ENCODE data around the gene HSD11B1.

HSD11B1 gene

GRCh38 chr1:209743145-209743482 is 38.5 kb downstream of the HSD11B1 start:
- Mint-ChIP-seq H3K4me1 (ENCODE audit: low read depth) (peaks cover 41% of the 10 kb centered on the region), H3K9me3 (no peaks in the 10 kb centered on the region)

GRCh38 chr1:209746451-209747165 is 42.0 kb downstream of the HSD11B1 start:
- H3K4me1 Mint-ChIP-seq (ENCODE audit: low read depth), result peaks cover 64% of the 10 kb centered on the region
- no peaks in the 10 kb centered on the region for H3K36me3 Mint-ChIP-seq (ENCODE audit: low read depth)
- H3K9me3 Mint-ChIP-seq, result no peaks in the 10 kb centered on the region
- H3K4me3 Mint-ChIP-seq, result no peak overlapping the region
- no peak for DNase-seq (ENCODE audit: low spot score)
- no peaks in the 10 kb centered on the region for H3K27me3 Mint-ChIP-seq (ENCODE audit: low read depth)
- H3K27ac Mint-ChIP-seq, result peak overlapping the region; percentile 61

More at GRCh38 chr1:209743145-209743482, 38.5 kb downstream of the HSD11B1 start:
- no peak for DNase-seq (ENCODE audit: low spot score)
- Mint-ChIP-seq H3K27me3 (ENCODE audit: low read depth) (no peaks in the 10 kb centered on the region), H3K27ac (peak overlapping the region; percentile 39), H3K4me3 (no peak overlapping the region), H3K36me3 (ENCODE audit: low read depth) (no peaks in the 10 kb centered on the region)

GRCh38 chr1:209747580-209748262 is 43.1 kb downstream of the HSD11B1 start:
- peaks cover 65% of the 10 kb centered on the region for H3K4me1 Mint-ChIP-seq (ENCODE audit: low read depth)
- H3K36me3 Mint-ChIP-seq (ENCODE audit: low read depth), result no peaks in the 10 kb centered on the region
- DNase-seq (ENCODE audit: low spot score), result peak; percentile 94
- H3K27me3 Mint-ChIP-seq (ENCODE audit: low read depth), result no peaks in the 10 kb centered on the region
- no peaks in the 10 kb centered on the region for H3K9me3 Mint-ChIP-seq
- peak overlapping the region; percentile 95 for H3K27ac Mint-ChIP-seq
- H3K4me3 Mint-ChIP-seq, result peak overlapping the region; percentile 82

- Mint-ChIP-seq H3K27ac (peak overlapping the region; percentile 95), H3K4me1 (ENCODE audit: low read depth) (peaks cover 66% of the 10 kb centered on the region), H3K36me3 (ENCODE audit: low read depth) (no peaks in the 10 kb centered on the region), H3K4me3 (peak overlapping the region; percentile 82), H3K27me3 (ENCODE audit: low read depth) (no peaks in the 10 kb centered on the region), H3K9me3 (no peaks in the 10 kb centered on the region)
- no peak for DNase-seq (ENCODE audit: low spot score)
These were observed 44.0 kb downstream of the HSD11B1 start for GRCh38 chr1:209748620-209749019.

GRCh38 chr1:209749205-209749604 is 44.6 kb downstream of the HSD11B1 start:
- peak overlapping the region; percentile 77 for H3K27ac Mint-ChIP-seq
- no peaks in the 10 kb centered on the region for H3K9me3 Mint-ChIP-seq
- peak overlapping the region; percentile 41 for H3K4me3 Mint-ChIP-seq

DNA sequence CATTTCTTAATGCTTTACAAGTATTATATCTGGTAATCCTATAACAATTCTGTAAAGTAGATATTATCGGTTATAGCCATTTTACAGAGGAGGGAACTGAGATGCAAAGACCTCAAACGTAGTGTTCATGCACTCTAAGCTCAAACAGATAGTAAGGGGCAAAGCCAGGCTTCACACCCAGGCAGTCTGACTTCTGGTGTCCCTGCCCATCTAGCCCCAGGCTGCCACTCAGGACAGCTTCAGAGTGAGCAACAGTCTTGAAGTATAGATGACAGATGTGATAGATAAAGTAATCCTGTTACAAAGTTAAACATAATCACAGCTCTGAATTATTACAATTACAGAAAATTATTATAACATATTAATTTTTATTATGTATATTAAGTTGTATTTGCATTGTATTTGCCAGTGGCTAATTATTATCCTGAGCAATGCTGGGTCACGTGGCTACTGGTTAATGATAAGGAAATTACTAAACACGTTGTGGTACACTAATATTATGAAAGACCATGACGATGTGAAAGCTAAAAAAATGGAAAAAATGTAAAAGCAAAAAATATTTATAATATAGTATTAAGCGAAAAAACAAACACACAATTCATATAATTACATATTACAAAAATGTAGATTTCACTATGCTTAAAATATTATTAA is 45.2 kb downstream of the HSD11B1 start:
- no peak for DNase-seq (ENCODE audit: low spot score)
- Mint-ChIP-seq H3K27ac (peak overlapping the region; percentile 77), H3K9me3 (no peaks in the 10 kb centered on the region), H3K27me3 (ENCODE audit: low read depth) (no peaks in the 10 kb centered on the region), H3K4me3 (peak overlapping the region; percentile 41), H3K36me3 (ENCODE audit: low read depth) (no peaks in the 10 kb centered on the region), H3K4me1 (ENCODE audit: low read depth) (peaks cover 71% of the 10 kb centered on the region)

More at GRCh38 chr1:209749205-209749604, 44.6 kb downstream of the HSD11B1 start:
- H3K4me1 Mint-ChIP-seq (ENCODE audit: low read depth), result peaks cover 69% of the 10 kb centered on the region
- no peak for DNase-seq (ENCODE audit: low spot score)
- H3K27me3 Mint-ChIP-seq (ENCODE audit: low read depth), result no peaks in the 10 kb centered on the region
- no peaks in the 10 kb centered on the region for H3K36me3 Mint-ChIP-seq (ENCODE audit: low read depth)

DNA sequence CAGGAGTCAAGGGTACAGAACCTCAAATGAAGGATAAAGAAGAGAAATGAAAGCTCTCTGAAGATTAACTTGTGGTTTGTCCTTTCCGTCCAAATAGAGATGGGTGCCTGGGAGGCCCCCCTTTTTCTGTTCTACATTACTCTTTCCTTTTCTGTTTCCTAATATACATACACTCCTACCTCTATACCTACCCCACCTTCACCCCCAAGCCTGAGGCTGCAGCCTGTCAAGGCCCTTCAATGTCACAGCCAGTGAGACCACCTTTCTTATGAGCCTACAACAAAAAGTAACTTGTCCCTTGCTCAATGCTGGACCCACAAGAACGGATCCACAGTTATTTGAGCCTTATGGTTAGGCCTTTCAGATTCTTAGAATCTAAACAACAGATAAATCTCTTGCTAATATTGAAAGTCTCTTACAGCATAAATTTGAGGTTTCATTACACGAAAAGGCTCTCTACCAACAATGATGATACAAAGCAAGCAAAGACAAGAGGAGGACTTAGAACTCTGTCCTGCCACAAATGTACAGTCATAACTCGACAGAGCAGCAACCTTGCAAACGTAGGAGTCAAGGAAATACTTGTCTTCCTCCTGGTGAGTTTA is 47.1 kb downstream of the HSD11B1 start:
- peak; percentile 73 for DNase-seq (ENCODE audit: low spot score)
- Mint-ChIP-seq H3K4me3 (peak overlapping the region; percentile 80), H3K9me3 (no peaks in the 10 kb centered on the region), H3K27ac (peak overlapping the region; percentile 99), H3K27me3 (ENCODE audit: low read depth) (no peaks in the 10 kb centered on the region), H3K4me1 (ENCODE audit: low read depth) (peaks cover 75% of the 10 kb centered on the region), H3K36me3 (ENCODE audit: low read depth) (peaks cover 13% of the 10 kb centered on the region)

DNA sequence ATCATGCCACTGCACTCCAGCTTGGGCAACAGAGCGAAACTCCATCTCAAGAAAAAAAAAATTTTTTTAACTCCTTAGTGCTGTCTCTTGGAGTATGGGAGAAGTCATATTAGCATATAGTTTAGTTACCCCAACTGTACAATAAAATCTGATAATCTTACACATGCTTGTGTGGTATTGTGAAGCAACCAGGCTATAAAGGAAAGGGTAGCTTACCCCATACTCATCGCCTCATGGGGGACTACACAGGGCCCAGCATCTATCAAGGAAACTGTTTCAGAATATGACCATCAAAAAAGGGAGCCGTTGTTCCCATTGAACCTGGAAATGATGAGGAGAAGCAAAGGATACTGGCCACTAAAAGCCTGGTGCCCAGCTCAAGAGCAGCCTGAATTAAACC is 48.2 kb downstream of the HSD11B1 start:
- DNase-seq (ENCODE audit: low spot score), result no peak
- peaks cover 65% of the 10 kb centered on the region for H3K4me1 Mint-ChIP-seq (ENCODE audit: low read depth)

GRCh38 chr1:209755256-209755655 is 50.6 kb downstream of the HSD11B1 start:
- Mint-ChIP-seq H3K27me3 (ENCODE audit: low read depth) (no peaks in the 10 kb centered on the region), H3K9me3 (no peaks in the 10 kb centered on the region), H3K27ac (peak overlapping the region; percentile 97), H3K4me1 (ENCODE audit: low read depth) (peaks cover 69% of the 10 kb centered on the region), H3K36me3 (ENCODE audit: low read depth) (peaks cover 48% of the 10 kb centered on the region), H3K4me3 (peak overlapping the region; percentile 98)
- no peak for DNase-seq (ENCODE audit: low spot score)

More for the DNA sequence above, 48.2 kb downstream of the HSD11B1 start:
- H3K36me3 Mint-ChIP-seq (ENCODE audit: low read depth), result peaks cover 24% of the 10 kb centered on the region
- peak overlapping the region; percentile 99 for H3K27ac Mint-ChIP-seq
- peak overlapping the region; percentile 80 for H3K4me3 Mint-ChIP-seq
- H3K27me3 Mint-ChIP-seq (ENCODE audit: low read depth), result no peaks in the 10 kb centered on the region
- no peaks in the 10 kb centered on the region for H3K9me3 Mint-ChIP-seq

DNA sequence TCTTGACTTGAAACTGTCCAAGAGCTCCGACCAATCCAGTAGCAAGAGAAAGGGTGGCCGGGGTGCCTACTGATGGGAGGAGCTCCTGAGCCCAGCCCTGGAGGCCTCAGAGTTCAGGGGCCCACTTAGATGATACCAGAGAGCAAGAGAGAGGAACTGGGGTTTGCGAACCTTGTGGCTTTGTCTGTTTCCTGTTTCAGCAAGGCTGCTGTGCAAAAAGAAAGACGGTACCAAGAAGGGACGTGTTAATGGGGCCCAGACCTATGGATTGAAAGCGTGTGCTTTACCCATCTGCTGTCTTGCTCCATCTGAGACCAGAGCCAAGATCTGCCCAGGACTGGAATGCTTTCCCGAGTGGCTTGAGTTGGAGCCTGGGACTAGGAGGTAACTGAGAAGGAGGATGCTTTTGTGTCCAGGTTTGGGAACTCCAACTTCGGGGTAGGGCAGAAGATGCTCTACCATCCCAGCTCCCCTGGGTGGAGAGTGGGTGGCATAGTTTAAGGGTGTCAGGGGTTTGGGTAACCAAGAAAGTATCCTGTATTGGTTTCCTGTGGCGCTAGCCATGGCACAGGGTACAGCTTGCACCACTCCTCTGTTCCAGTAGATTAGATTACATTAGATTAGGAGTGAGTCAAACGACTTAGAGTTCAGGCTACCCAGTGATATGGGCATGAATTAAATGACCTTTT is 51.4 kb downstream of the HSD11B1 start, which contains the start of gene TRAF3IP3:
Gene TRAF3IP3, plus strand, starts transcription at position 128 of the 689 bp plus-strand sequence. CDS start 3,987 bp downstream, outside the sequence.
- DNase-seq (ENCODE audit: low spot score), result peak; percentile 85

GRCh38 chr1:209756615-209757445 is 52.2 kb downstream of the HSD11B1 start:
- no peaks in the 10 kb centered on the region for H3K9me3 Mint-ChIP-seq
- H3K36me3 Mint-ChIP-seq (ENCODE audit: low read depth), result peaks cover 63% of the 10 kb centered on the region

More for the DNA sequence above, 51.4 kb downstream of the HSD11B1 start, which contains the start of gene TRAF3IP3:
- peaks cover 66% of the 10 kb centered on the region for H3K4me1 Mint-ChIP-seq (ENCODE audit: low read depth)
- no peaks in the 10 kb centered on the region for H3K9me3 Mint-ChIP-seq
- H3K4me3 Mint-ChIP-seq, result peak within 1 kb of the TSS; percentile 98
- peak within 1 kb of the TSS; percentile 97 for H3K27ac Mint-ChIP-seq
- no peaks in the 10 kb centered on the region for H3K27me3 Mint-ChIP-seq (ENCODE audit: low read depth)
- H3K36me3 Mint-ChIP-seq (ENCODE audit: low read depth), result peaks cover 55% of the 10 kb centered on the region

GRCh38 chr1:209758400-209758799 is 53.8 kb downstream of the HSD11B1 start:
- no peak for DNase-seq (ENCODE audit: low spot score)
- H3K4me3 Mint-ChIP-seq, result peak overlapping the region; percentile 98
- H3K27ac Mint-ChIP-seq, result peak overlapping the region; percentile 79
- peaks cover 78% of the 10 kb centered on the region for H3K36me3 Mint-ChIP-seq (ENCODE audit: low read depth)
- peaks cover 66% of the 10 kb centered on the region for H3K4me1 Mint-ChIP-seq (ENCODE audit: low read depth)
- H3K27me3 Mint-ChIP-seq (ENCODE audit: low read depth), result no peaks in the 10 kb centered on the region
- no peaks in the 10 kb centered on the region for H3K9me3 Mint-ChIP-seq

More at GRCh38 chr1:209756615-209757445, 52.2 kb downstream of the HSD11B1 start:
- peak; percentile 49 for DNase-seq (ENCODE audit: low spot score)
- Mint-ChIP-seq H3K4me1 (ENCODE audit: low read depth) (peaks cover 65% of the 10 kb centered on the region), H3K27ac (peak overlapping the region; percentile 97), H3K27me3 (ENCODE audit: low read depth) (no peaks in the 10 kb centered on the region), H3K4me3 (peak overlapping the region; percentile 98)
